Hypothalamus (tissue), 51 donors: Measurements from ENCODE around the gene LZTS2.

ENCODE experiments used
- DNase-seq, 51 donors: peaks; one replicate each; lab custom pipeline; 2025; lab: John Stamatoyannopoulos, UW

The LZTS2 gene

GRCh38 chr10:101046332-101047238, 47.0 kb downstream of the LZTS2 start:
- no peak for DNase-seq

GRCh38 chr10:101047268-101047667, 47.7 kb downstream of the LZTS2 start:
- no peak for DNase-seq

GRCh38 chr10:101047961-101048892, 48.6 kb downstream of the LZTS2 start:
- DNase-seq = no peak

DNA sequence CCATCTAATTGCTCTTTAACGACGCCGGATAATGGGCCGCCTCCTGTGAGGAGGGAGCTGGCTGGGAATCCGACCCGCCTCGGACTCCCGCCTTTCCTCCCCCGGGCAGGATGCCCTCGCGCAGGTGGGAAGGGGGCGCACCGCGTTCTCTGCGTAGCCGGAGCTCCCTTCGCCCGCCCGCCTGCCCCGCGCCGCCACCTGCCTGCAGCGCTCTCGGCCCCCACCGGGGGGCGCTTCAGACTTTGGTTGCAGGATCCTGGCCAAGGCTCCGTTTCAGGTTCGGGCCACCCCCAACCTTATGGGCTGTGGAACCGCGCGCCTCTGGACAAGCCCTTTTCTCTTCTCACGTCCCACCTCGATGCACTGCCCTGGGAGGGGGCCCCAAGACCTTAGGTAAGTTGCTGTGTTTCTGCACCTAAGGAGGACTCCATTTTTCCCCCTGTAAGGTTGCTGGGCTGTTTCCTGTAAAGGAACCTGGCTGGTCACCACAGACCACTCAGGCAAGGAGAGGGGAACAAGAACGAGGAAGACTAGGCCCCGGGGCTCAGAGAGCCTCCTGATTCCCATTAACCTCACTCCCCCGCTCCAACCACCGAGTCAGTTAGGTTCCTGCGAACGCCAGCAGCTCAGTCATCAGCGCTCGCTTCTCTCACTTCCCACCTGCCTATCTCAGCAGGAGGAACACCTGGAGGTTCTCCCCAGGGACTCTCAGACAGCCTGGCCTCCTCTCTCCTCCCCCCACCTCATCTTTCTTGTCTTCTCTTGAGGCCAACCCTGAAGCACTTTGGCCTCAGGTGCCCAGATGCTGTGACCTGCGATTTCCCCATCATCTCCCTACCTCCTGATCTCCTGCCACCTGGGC, 50.8 kb downstream of the LZTS2 start:
- DNase-seq = peak in 13 of 51 donors; percentile 4 to 61 (median 20)

GRCh38 chr10:101052285-101052684, 52.7 kb downstream of the LZTS2 start:
- peak in 6 of 51 donors; percentile 19 to 69 (median 36) for DNase-seq

- DNase-seq = no peak
Measured at GRCh38 chr10:101053516-101053915, 53.9 kb downstream of the LZTS2 start.

- DNase-seq = no peak
Measured at GRCh38 chr10:101054351-101054750, 54.7 kb downstream of the LZTS2 start.

- DNase-seq = no peak
Measured at GRCh38 chr10:101054876-101055275, 55.3 kb downstream of the LZTS2 start.

DNA sequence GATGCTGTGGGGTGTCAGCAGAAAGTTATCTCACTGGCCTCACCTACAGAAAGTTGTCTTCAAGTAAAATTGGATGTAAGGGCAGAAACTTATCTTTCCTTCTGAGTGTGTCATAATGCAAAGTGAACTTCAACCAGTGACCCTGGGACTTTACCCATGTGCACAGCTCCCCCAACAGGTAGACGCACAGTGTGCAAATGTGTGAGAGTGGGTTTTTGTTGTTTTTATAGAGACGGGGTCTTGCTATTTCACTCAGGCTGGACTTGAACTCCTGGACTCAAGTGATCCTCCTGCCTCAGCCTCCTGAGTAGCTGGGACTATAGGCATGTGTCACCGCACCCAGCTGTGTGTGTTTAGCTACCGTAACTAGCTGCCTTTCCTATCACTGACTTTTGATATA, 55.8 kb downstream of the LZTS2 start:
- no peak for DNase-seq

GRCh38 chr10:101056365-101057151, 57.0 kb downstream of the LZTS2 start:
- no peak for DNase-seq
